HG03457 (cell line): Measurements from ENCODE around the gene ZNF579.
"Not testable (repeated sequence)": the region's sequence is repeated elsewhere in the genome, so short reads cannot be mapped to it uniquely, and the experiment has no call there.

Experiments used
- ATAC-seq: cut with Tn5 transposase; IDR thresholded peaks from one replicate; pipeline ENCODE4 v1.9.1; 2021; ENCODE audit warnings: moderate number of reproducible peaks; ENCODE audit not compliant: unreplicated experiment

Gene ZNF579

DNA sequence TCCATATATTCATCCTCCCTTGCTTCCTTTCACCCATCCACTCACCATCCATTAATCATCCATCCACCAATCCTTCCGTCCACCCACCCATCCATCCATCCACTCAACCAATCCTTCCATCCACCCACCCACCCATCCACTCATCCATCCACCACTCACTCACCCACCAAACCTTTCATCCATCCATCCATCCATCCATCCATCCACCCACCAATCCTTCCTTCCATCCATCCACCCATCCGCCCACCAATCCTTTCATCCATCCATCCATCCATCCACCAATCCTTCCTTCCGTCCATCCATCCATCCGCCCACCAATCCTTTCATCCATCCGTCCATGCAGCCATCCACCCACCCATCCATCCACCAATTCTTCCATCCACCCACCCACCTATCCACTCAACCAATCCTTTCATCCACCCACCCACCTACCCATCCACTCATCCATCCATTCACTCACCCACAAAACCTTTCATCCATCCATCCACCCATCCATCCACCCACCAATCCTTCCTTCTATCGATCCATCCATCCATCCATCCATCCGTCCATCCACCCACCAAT lies 38.3 kb downstream of the ZNF579 start:
- no peak for ATAC-seq

DNA sequence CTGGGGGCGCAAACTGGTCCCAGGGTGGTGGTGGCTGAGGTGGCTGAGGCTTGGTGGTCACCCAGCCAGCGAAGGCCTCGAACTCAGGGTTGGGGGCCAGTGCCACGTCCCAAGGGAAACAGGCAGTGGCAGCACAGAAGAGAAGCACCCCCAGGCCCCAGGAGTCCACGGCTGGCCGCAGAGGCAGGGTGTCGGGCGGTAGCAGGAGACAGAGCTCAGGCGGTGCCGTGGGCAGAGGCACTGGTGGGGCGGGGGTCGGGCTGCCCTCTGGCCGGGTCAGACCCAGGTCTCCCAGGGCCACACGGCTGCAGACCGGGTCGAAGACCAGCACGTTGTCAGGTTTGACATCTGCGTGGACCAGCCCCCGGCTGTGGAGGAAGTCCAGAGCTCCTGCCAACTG lies 39.6 kb downstream of the ZNF579 start:
- no peak for ATAC-seq

DNA sequence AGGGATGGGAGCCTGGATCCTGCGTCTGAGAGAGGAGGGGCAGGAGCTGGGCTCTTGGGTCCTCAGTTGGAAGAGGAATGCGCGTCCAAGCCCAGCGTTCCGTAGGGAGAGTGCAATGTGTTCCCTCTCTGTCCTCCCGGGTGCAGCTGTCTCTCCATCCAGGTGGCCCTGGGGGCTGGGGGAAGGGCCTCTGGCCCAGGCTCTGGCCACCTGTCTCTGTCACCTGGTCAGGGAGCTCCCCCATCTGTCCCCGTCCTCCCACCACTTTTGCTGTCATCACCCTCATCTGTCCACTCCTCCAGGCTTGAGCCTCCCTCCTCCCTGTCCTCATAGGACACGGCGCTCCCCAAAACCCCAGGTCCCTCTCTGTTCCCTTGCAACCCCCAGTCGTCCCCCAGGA lies 40.0 kb downstream of the ZNF579 start:
- no peak for ATAC-seq

DNA sequence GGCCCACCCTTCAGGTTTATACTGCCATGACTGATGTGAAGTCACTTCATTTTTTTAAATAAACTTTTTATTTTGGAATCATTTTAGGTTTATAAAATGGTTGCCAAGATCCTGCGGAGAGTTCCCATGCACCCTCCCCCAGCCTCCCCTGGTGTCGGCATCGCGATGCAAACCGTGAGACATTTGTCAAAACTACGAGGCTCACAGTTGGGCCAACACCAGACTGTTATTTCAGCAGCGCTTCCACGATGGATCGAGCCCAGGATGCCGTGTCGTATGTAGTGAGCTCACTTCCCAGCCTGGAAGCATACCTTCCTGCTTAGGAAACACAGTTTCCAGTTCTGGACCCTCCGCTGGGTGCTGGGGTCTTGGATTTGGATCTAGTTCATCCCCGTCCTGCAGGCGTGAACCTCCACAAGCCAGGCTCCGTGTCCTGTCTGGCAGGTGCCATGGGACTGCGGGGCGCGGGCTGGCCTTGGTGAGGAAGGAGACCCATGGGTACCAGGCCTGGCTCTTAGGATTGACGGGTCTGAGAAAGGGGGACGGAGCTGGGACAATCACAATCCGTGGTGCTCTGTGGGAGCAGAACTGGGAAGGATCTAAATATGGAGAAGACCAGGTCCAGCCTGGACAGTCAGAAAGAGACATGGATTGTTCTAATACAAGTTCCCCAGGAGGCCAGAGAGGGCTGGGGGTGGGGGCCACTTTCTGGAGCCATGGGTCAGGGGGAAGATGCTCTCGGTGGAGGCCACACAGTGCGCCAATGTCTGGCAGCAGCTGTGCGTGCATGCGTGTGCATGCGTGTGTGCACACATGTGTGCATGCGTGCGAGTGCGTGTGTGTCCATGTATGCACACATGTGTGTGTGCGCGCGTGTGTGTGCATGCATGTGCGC lies 41.3 kb downstream of the ZNF579 start:
- ATAC-seq: no peak

DNA sequence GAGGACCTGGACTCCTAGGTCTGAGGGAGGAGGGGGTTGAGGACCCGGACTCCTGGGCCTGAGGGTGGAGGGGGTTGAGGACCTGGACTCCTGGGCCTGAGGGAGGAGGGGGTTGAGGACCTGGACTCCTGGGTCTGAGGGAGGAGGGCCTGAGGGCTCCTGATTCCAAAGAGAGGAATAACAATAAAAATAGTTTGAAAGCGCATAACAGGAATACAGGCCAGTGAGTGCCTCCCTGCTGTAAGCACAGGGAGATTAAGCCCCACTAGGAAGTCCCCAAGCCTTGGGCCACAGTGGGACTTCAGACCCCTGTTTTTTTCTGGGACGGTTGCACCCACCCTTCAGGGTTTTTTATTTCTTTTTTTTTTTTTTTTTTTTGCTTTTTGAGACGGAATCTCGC lies 42.5 kb downstream of the ZNF579 start:
- no peak for ATAC-seq

DNA sequence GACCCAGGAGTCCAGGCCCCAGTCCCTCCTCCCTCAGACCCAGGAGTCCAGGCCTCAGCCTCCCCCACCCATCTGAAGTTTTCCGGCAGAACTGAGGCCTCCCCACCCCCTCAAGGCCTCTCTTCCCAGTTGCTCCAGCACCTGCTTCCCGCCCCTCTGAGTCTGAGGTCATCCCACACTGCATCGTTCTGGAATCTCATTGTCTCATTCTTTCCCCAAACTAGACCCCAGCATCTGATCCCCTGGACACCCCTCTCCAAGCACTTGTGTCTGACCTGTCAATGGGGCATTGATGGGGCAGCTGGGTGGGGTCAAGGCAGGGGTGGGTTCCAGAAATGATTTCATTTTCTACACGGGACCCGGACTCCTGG lies 42.9 kb downstream of the ZNF579 start:
- no peak for ATAC-seq

DNA sequence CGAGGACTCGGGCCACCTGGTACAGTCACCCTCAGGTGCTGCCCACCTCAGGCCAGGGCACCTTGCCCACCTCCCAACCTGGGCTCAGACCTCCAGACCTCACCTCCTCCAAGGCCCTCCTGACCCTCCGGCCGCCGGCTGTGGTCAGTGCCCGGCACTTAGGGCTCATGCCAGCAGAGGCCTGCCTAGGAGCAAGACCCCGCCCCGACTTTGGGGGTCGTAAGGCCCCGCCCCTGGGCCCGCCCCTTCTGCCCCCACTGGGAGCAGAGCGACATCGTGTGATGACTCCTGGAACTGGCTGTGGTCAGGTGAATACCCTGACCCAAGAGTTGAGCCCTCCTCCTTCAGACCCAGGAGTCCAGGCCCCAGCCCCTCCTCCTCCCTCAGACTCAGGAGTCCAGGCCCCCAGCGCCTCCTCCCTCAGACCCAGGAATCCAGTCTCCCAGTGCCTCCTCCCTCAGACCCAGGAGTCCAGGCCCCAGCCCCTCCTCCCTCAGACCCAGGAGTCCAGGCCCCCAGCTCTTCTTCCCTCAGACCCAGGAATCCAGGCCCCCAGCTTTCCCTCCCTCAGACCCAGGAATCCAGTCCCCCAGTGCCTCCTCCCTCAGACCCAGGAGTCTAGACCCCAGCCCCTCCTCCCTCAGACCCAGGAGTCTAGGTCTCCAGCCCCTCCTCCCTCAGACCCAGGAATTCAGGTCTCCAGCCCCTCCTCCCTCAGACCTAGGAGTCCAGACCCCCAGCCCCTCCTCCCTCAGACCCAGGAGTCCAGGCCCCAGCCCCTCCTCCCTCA lies 43.5 kb downstream of the ZNF579 start, which contains the start of gene SBK2:
Gene SBK2 (minus strand): TSS at position 183 of the 790 bp plus-strand sequence. CDS start 839 bp downstream, outside the sequence.
- no peak for ATAC-seq

DNA sequence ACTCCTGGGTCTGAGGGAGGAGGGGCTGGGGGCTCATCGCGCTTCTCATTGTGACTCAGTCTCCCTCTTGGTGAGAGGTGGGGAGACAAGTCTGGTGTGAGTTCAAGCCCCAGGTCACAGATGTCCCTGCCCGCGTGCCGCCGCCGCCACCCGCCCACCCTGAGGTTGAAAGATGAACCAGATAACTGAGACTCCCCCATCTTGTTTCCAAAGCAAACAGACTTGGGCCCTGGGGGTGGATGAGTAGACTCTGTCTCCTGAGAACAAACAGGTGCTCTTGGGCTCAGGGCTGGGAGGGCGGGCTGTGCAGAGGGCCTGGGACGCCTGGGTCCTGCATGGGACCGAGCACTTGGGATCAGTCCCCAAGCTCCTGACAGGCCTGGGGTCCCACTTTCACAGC lies 44.3 kb downstream of the ZNF579 start:
- ATAC-seq: no peak

DNA sequence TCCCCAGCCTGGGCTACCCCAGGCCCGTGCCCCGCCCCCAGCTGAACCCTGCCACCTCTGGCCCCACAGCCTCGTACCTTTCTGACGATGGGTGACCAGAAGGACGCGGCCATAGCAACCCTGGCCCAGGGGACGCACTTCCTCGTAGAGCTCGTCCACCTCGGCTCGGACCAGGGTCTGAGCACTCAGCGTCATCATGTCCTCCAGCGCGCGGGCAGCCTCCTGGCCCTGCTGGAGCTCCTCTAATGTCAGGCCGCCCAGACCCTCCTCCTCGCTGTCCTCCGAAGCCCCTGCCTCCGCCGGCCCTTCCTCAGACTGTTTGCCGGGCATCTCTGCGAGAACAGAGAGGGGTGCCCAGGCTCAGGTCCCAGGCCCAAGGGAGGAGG lies 44.7 kb downstream of the ZNF579 start:
- ATAC-seq: no peak

DNA sequence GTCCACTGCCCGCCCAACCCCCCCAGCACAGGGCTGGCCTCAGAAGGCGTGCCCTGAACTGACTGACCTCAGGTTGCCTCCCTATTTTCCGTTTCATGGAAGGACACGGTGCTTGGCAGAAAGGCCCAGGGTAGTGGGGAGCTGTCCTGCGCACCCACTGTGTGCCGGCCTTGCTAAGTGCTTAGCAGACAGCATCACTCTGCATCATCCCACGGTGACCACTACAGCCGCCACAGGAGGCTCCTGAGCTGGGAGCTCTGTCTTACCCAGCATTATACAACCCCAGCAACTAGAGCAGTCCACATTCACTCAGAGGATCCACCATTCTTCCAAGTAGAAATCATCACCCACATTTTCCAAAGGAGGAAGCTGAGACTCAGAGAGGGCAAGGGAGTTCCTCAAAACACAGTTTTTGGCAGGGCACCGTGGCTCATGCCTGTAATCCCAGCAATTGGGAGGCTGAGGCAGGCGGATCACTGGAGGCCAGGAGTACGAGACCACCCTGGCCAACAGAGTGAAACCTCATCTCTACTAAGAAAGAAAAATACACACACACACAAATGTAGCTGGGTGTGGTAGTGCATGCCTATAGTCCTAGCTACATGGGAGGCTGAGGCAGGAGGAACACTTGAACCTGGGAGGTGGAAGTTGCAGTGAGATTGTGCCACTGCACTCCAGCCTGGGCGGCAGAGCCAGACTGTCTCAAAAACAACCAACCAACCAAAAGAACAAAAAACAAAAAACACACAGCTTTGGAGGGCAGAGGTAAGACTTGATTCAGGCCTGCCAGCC lies 45.3 kb downstream of the ZNF579 start:
- ATAC-seq: no peak

DNA sequence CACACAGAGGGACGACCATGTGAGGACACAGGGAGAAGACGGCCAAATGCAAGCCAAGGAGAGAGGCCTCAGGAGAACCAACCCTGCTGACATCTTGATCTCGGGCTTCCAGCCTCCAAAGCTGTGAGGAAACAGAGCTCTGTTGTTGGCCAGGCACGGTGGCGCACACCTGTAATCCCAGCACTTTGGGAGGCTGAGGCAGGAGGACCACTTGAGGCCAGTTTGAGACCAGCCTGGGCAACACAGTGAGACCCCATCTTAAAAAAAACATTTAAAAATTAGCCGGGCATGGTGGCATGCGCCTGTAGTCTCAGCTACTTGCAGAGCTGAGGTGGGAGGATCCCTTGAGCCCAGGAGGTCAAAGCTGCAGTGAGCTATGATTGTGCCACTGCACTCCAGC lies 46.4 kb downstream of the ZNF579 start:
- not testable (repeated sequence) for ATAC-seq

DNA sequence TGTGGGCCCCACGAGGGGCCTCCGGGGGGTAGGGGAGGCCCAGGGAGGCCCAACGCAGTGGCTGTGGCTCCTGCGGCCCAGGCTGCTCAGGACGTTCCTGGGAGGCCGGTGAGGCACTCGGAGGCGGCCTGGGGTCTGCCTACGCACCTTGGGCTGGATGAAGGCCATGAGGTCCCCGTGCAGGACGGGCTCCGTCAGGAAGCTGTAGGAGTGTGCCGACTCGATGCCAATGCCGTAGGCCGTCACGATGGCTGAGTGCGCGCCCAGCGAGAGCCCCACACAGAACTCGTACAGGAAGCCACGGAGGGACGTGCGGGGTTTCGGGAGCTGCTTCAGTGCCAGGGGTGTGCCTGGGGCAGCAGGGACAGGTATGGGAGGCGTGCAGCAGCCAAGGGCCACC lies 49.7 kb downstream of the ZNF579 start:
- no peak for ATAC-seq

DNA sequence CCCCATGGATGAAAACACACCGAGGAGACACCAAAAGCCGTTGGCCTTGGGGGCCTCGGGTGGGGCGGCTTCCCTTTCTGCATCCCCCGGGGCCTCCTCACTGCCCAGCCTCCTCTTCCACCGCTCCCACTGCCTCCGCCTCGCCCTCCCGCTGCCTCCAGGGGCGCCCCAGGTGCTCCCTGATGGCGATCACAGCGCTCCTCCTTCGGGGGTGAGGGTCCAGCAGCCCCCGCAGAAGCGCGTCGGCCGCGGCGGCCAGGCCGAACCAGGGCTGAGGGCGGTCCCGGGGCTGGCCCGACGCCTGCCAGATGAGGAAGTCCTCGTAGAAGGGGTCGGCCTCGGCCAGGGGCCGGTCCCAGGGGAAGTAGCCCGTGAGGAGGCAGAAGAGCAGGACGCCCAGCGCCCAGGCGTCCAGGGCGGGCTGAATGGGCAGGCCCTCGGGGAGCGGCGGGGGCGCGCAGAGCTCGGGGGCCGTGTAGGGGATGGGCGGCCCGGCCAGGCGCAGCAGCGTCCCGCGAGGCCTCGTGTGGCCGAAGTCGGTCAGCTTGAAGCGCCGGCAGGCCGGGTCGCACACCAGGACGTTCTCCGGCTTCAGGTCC lies 50.9 kb downstream of the ZNF579 start:
- ATAC-seq: no peak

DNA sequence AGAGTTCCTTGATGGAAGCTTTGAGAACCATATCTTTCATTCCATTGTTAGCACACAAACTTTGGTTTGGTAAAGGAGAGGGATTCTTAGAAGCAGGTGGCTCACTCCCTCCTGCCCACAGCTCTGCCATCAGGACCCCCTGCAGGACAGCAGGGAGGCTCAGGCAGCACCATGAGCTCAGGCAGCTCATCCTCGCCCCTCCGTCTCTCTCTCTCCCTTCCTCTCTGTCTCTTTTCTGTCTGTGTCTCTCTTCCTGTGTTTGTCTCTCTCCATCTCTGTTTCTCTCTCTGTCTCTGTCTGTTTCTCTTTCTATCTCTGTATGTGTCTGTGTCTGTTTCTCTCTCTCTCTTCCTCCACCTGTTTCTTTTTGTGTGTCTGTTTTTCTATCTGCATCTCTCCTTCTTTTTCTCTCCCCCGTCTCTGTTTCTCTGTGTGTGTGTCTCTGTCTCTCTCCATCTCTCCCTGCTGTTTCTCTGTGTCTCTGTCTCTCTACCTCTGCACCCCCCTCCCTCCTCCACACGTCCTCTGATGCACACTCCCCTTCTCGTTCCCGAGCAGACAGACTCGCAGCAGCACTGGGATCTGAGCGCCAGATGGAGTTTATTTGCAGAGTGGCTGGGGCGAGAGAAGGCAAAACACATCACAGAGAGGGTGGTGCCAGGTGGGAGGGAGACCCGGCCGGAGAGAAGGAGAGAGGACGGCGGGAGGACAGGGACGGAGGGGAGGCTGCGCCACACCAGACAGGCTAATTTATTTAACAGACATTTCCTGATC lies 52.4 kb downstream of the ZNF579 start:
- ATAC-seq: no peak

DNA sequence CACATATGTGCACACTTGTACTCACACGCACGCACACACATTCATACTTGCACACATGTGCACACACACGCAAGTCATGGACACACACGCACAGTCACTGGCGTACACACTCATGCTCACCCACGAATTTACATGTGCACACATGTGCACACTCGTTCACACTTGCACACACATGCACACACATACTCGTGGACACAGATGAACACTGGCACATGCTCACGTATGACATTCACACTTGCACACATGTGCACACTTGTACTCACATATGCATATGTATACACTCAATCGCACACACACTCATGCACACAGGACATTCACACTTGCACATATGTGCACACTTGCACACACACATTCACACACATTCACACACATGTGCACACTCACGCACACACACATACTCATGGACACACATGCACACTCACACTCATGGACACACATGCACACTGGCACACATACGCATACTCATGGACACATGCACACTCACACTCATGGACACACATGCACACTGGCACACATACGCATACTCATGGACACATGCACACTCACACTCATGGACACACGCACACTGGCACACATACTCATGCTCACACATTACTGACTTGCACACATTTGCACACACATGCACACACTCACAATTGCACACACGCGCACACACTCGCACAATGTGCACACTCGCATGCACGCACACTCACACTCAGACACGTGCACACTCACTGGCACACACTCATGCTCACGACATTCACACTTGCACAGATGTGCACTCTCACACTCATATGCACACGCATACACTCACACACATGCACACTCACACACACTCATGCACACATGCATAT lies 53.2 kb downstream of the ZNF579 start:
- ATAC-seq: no peak
